IMR-90 (cell line): ENCODE results near the gene OSBP2. TPM values are rescaled to one million over a fixed set of nuclear protein-coding genes. Genes with fewer than 3 reads are reported as not detected.

Experiments
- ATAC-seq: fragments of 200-7000 bp; cut with Tn5 transposase; 2 replicates; pipeline ENCODE4 v1.9.1; 2020; ENCODE audit warnings: low read depth, mild to moderate bottlenecking, moderate library complexity
- BruUV-seq: library from RNA; stranded (reverse); fragments of 400-500 nt; replicated peaks from 2 replicates; lab custom pipeline; 2021; lab: Mats Ljungman, UMichigan
- CTCF ChIA-PET: fragments of 300-600 bp; formaldehyde crosslinking; extraction: SDS; loops from one replicate; lab custom pipeline; 2021; ENCODE audit warnings: antibody characterized with exemption; lab: Yijun Ruan, JAX
- POLR2A ChIA-PET: fragments of 300-600 bp; sonication (Branson Sonifier 250); formaldehyde crosslinking; loops from one replicate; lab custom pipeline; 2022; ENCODE audit warnings: antibody characterized with exemption; ENCODE audit not compliant: unreplicated experiment; lab: Charles Lee
- DNase-seq: peaks from one replicate; pipeline ENCODE4 v3.0.0; 2013
- H2AFZ ChIP-seq: replicated peaks from 2 replicates; pipeline ENCODE3; 2013; ENCODE audit warnings: low read length, mild to moderate bottlenecking; ENCODE audit not compliant: poor library complexity
- H2AK5ac ChIP-seq: 2 replicates; pipeline ENCODE4 v1.6.1; 2013; ENCODE audit warnings: low read depth, low read length, inconsistent platforms
- H2AK9ac ChIP-seq: replicated peaks from 2 replicates; pipeline ENCODE3; 2013; ENCODE audit warnings: mild to moderate bottlenecking, low read depth, low read length, moderate library complexity; ENCODE audit not compliant: poor library complexity
- H2BK120ac ChIP-seq: 2 replicates; pipeline ENCODE4 v1.6.1; 2013; ENCODE audit warnings: low read depth, low read length, inconsistent platforms
- H2BK15ac ChIP-seq: 3 replicates; pipeline ENCODE4 v1.6.1; 2013; ENCODE audit warnings: low read depth, low read length, inconsistent platforms
- H2BK20ac ChIP-seq: 2 replicates; pipeline ENCODE4 v1.6.1; 2013; ENCODE audit warnings: low read depth, mild to moderate bottlenecking, inconsistent platforms, low read length, moderate library complexity
- H2BK5ac ChIP-seq: 2 replicates; pipeline ENCODE4 v1.6.1; 2013; ENCODE audit warnings: mild to moderate bottlenecking, low read depth, low read length, inconsistent platforms; ENCODE audit not compliant: poor library complexity, severe bottlenecking
- H3K14ac ChIP-seq: replicated peaks from 2 replicates; pipeline ENCODE4 v1.6.1; 2013; ENCODE audit warnings: low read depth, low read length, inconsistent platforms
- H3K18ac ChIP-seq: 2 replicates; pipeline ENCODE4 v1.6.1; 2013; ENCODE audit warnings: low read depth, low read length, control low read depth
- H3K23ac ChIP-seq: 2 replicates; pipeline ENCODE4 v1.6.1; 2013; ENCODE audit warnings: low read depth, low read length, inconsistent platforms
- H3K27ac ChIP-seq: 2 replicates; pipeline ENCODE4 v1.5.1; 2013; ENCODE audit warnings: mild to moderate bottlenecking, control low read depth, low read length; ENCODE audit not compliant: insufficient read depth
- H3K27me3 ChIP-seq: 2 replicates; pipeline ENCODE4 v1.6.1; 2013; ENCODE audit warnings: low read length; ENCODE audit not compliant: control insufficient read depth, insufficient read depth
- H3K36me3 ChIP-seq: 2 replicates; pipeline ENCODE4 v1.6.1; 2013; ENCODE audit warnings: low read length, mixed read lengths; ENCODE audit not compliant: control insufficient read depth, insufficient read depth
- H3K4ac ChIP-seq: 2 replicates; pipeline ENCODE4 v1.6.1; 2013; ENCODE audit warnings: low read depth, low read length, inconsistent platforms
- H3K4me1 ChIP-seq: 2 replicates; pipeline ENCODE4 v1.6.1; 2013; ENCODE audit warnings: low read length, mixed read lengths; ENCODE audit not compliant: control insufficient read depth, insufficient read depth
- H3K4me2 ChIP-seq: 2 replicates; pipeline ENCODE4 v1.6.1; 2013; ENCODE audit warnings: low read depth, mild to moderate bottlenecking, control low read depth, low read length, moderate library complexity
- H3K4me3 ChIP-seq: 2 replicates; pipeline ENCODE4 v1.5.1; 2013; ENCODE audit warnings: low read depth, mild to moderate bottlenecking, control low read depth, low read length, moderate library complexity; ENCODE audit not compliant: insufficient read depth
- H3K56ac ChIP-seq: 2 replicates; pipeline ENCODE4 v1.6.1; 2013; ENCODE audit warnings: low read length, inconsistent platforms; ENCODE audit not compliant: insufficient read depth; ENCODE audit errors: extremely low read depth
- H3K79me1 ChIP-seq, 2 experiments: 2 replicates each; pipeline ENCODE4 v1.6.1; 2013; ENCODE audit warnings: low read length in 2 of 2, inconsistent platforms in 1 of 2, low read depth in 1 of 2
- H3K9ac ChIP-seq: 2 replicates; pipeline ENCODE4 v1.6.1; 2013; ENCODE audit warnings: low read depth, low read length, control low read depth
- H3K9me1 ChIP-seq: 2 replicates; pipeline ENCODE4 v1.6.1; 2013; ENCODE audit warnings: low read length, inconsistent platforms; ENCODE audit not compliant: insufficient read depth
- H3K9me3 ChIP-seq: 2 replicates; pipeline ENCODE4 v1.6.1; 2013; ENCODE audit warnings: low read length; ENCODE audit not compliant: control insufficient read depth, insufficient read depth
- H4K20me1 ChIP-seq: 2 replicates; pipeline ENCODE4 v1.6.1; 2013; ENCODE audit warnings: low read length, inconsistent platforms; ENCODE audit not compliant: insufficient read depth
- H4K5ac ChIP-seq: 2 replicates; pipeline ENCODE4 v1.6.1; 2013; ENCODE audit warnings: mild to moderate bottlenecking, low read depth, low read length, control low read depth
- H4K8ac ChIP-seq, 2 experiments: 2 replicates each; pipeline ENCODE4 v1.6.1; 2013; ENCODE audit warnings: low read depth in 2 of 2, low read length in 2 of 2, control low read depth in 1 of 2, inconsistent platforms in 1 of 2
- H4K91ac ChIP-seq: 2 replicates; pipeline ENCODE4 v1.6.1; 2013; ENCODE audit warnings: low read depth, low read length, inconsistent platforms; ENCODE audit not compliant: insufficient read depth
- BHLHE40 ChIP-seq: fragments of 150-350 bp; IDR thresholded peaks from 2 replicates; pipeline ENCODE4 v1.6.1; 2016; ENCODE audit warnings: mild to moderate bottlenecking, low read depth, low read length
- CEBPB ChIP-seq: IDR thresholded peaks from 2 replicates; pipeline ENCODE4 v1.6.1; 2012; ENCODE audit warnings: low read depth, low read length, improper control_type of control experiment
- MAFK ChIP-seq: IDR thresholded peaks from 2 replicates; pipeline ENCODE4 v1.6.1; 2012; ENCODE audit warnings: low read depth, low read length, improper control_type of control experiment
- MAZ ChIP-seq: IDR thresholded peaks from 2 replicates; pipeline ENCODE4 v1.6.1; 2012; ENCODE audit warnings: low read depth, mild to moderate bottlenecking, low read length, improper control_type of control experiment, moderate library complexity, borderline replicate concordance
- POLR2A ChIP-seq: IDR thresholded peaks from 2 replicates; pipeline ENCODE4 v1.6.1; 2012; ENCODE audit warnings: mild to moderate bottlenecking, low read depth, low read length
- RFX5 ChIP-seq: IDR thresholded peaks from 2 replicates; pipeline ENCODE4 v1.8.0; 2012; ENCODE audit warnings: low read depth, mild to moderate bottlenecking, low read length, moderate library complexity
- SMC3 ChIP-seq: fragments of 150-350 bp; IDR thresholded peaks from 2 replicates; pipeline ENCODE4 v1.6.1; 2016; ENCODE audit warnings: low read depth, mild to moderate bottlenecking, antibody characterized with exemption, low read length, moderate library complexity
- WGBS, 2 experiments: methylation state at CpG; one replicate each; pipeline versions ENCODE4 v1.1.5 to v1.1.7; 2013; ENCODE audit warnings: missing lambda C conversion rate in 2 of 2; ENCODE audit not compliant: insufficient read length in 1 of 2; ENCODE audit errors: extremely low coverage in 2 of 2; 5-methylcytosine and 5-hydroxymethylcytosine counted together
- dilution Hi-C: fragments of 300-500 bp; cut with HindIII; formaldehyde crosslinking; loops from one replicate; pipeline ENCODE4 v1.14.3; 2018; ENCODE audit warnings: low sequenced_read_pairs; ENCODE audit not compliant: unreplicated experiment
- in situ Hi-C: fragments of 300-500 bp; cut with MboI; formaldehyde crosslinking; loops from 3 replicates; pipeline ENCODE4 v1.14.3; 2019; ENCODE audit warnings: low sequenced_read_pairs, inconsistent platforms, mixed read lengths
- intact Hi-C: fragments of 100-400 bp; cut with micrococcal nuclease; formaldehyde crosslinking; loops from 2 replicates; pipeline ENCODE4 v1.10.0; 2022
- polyA plus RNA-seq, 3 experiments: library from polyadenylated mRNA; depleted of rRNA; stranded (reverse); fragments of >200 nt; gene quantifications; 2 replicates each; pipeline ENCODE4 v1.2.3, GENCODE V29; 2012; ENCODE audit warnings: low replicate concordance in 1 of 3
- total RNA-seq: library from RNA; depleted of rRNA; stranded (reverse); fragments of >200 nt; gene quantifications from 2 replicates; pipeline ENCODE4 v1.2.3, GENCODE V29; 2012

OSBP2 gene
- total and polyA plus RNA-seq, 2 of the 4 experiments (the other 2 are of a cell fraction), result 1.8 to 2.2 TPM

DNA sequence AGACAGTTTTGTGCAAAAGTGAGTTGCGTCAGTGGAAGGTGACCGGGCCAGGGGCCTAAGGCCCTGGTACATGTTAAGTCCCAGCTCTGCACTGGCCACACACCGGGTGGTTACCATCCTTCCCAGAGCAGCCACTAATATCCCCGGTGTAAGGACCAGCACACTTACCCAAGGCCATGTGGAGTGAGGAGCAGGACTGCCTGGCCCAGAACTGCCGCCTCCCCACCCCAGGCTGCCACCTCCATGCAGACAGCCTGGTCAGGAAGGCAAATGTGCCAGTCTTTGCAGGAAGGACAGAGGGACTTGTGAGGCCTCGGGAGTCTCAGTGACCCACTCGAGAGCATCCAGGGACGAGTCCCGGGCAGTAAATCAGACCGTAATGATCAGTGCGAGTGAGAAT lies 171.0 kb downstream of the OSBP2 start:
- Histone ChIP-seq H3K79me1 (no peaks in the 10 kb centered on the region), H2BK5ac (no peak overlapping the region), H3K14ac (no peak overlapping the region), H4K91ac (no peak overlapping the region), H4K20me1 (no peaks in the 10 kb centered on the region; the same call in 1 of the 2 replicates), H3K18ac (no peak overlapping the region), H3K9ac (no peak overlapping the region), H3K4me2 (no peak overlapping the region), H2BK120ac (no peak overlapping the region), H3K27ac (no peak overlapping the region), H4K5ac (no peak overlapping the region), H2BK20ac (no peak overlapping the region), H2BK15ac (no peak overlapping the region), H3K36me3 (no peaks in the 10 kb centered on the region), H3K27me3 (peaks cover 2% of the 10 kb centered on the region; the same call in 1 of the 2 replicates), H3K4me1 (peaks cover 4% of the 10 kb centered on the region; the same call in 1 of the 2 replicates), H2AK5ac (no peak overlapping the region), H3K9me3 (no peaks in the 10 kb centered on the region), H3K9me1 (no peaks in the 10 kb centered on the region; the same call in 1 of the 2 replicates), H3K4me3 (no peak overlapping the region), H2AK9ac (no peak overlapping the region), H4K8ac (no peak overlapping the region), H2AFZ (no peak overlapping the region), H3K23ac (no peak overlapping the region), H3K56ac (no peak overlapping the region), H3K4ac (no peak overlapping the region)
- POLR2A ChIA-PET, result no interaction called here
- in situ Hi-C loops, result no loop called here
- no peak for DNase-seq
- intact Hi-C loops, result no loop called here
- ATAC-seq, result no peak
- dilution Hi-C loops, result no loop called here
- WGBS, 2 experiments, result 86% methylated on average over 6 of the region's 11 CpGs; no CpG with 5 or more reads in 1 of the 2 experiments
- BruUV-seq, result no TSS peak
- CTCF ChIA-PET, result no interaction called here
- no peak for TF ChIP-seq SMC3
- no peak for TF ChIP-seq MAFK
- TF ChIP-seq RFX5, result no peak
- no peak for TF ChIP-seq CEBPB
- no peak for TF ChIP-seq POLR2A
- no peak for TF ChIP-seq BHLHE40
- TF ChIP-seq MAZ, result no peak
